Measurements from ENCODE around the gene PSD.
"Not testable (repeated sequence)": the region's sequence is repeated elsewhere in the genome, so short reads cannot be mapped to it uniquely, and the experiment has no call there.

PSD gene

DNA sequence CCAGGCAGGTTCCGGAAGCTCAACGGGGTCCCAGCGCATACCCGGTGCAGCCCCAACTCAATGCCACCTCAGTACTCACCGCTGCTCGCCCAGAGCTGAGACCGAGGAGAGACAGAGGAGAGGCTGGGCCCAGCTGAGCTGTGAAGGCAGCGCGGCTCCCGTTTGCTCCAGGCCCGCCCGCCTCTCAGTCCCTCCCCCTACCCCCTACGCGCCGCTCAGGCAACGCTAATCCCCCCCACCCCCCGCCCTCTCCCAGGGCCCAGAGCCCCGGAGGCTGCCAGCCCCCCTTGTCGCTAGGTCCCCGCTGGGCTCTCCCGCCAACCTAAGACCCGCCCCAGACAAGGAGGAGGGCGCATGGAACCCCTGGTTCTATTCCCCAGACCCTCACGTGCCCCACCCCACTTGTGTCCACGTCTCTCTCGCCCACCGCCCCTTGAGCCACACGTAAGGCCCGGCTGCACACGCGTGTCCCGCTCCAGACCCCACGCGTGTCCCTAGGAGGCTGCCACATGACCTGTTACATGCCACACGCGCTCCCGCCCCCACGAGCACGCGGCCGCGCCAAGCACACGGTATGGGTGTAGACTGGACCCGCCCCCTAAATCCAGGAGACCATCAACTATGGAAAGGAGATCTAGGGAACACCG is at the start of gene PSD:
Gene PSD, minus strand, starts transcription at position 164 of the 647 bp plus-strand sequence. CDS start 1,747 bp downstream, outside the sequence.
- Histone ChIP-seq H3K4me1 (peaks cover 19% of the 10 kb centered on the region), H3K36me3 (replicated peaks) (peaks cover 10% of the 10 kb centered on the region), H3K27me3 (ENCODE audit: low read depth) (no peaks in the 10 kb centered on the region), H3K4me3 (peak within 1 kb of the TSS; percentile 81), H3K9me3 (no peaks in the 10 kb centered on the region)
- in situ Hi-C loops (cut with MboI; ENCODE audit: low sequenced_read_pairs), result no loop called here
- DNase-seq (ENCODE audit: low spot score in 2 of 2), result peak in 1 of 2 experiments; percentile 43

DNA sequence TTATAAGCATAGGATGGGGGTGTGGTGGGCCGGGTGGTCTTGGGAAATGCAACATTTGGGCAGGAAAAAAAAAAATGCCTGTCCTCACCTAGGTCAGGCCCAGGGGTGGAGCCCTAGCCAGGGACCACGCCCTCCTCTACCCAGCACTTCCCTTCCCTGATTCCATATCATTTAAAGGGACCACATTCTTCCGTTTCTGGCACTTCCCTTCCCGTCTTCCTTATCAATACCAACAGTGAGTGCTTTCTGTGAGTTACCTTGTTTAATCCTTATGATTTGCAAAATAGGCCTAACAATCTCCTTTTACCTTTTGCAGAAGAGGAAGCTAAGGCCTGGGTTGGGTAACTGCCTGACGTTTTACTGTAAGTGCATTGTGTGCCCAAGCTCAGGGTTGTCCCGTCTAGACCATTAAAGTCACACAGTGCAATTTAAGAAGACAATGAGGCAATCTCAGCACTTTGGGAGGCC is 49.4 kb upstream of the PSD start:
- no peaks in the 10 kb centered on the region for H3K9me3 ChIP-seq
- no peaks in the 10 kb centered on the region for H3K27me3 ChIP-seq (ENCODE audit: low read depth)
- DNase-seq (ENCODE audit: low spot score in 2 of 2), result no peak
- no peaks in the 10 kb centered on the region for H3K4me1 ChIP-seq
- in situ Hi-C loops (cut with MboI; ENCODE audit: low sequenced_read_pairs), result no loop called here
- no peaks in the 10 kb centered on the region for H3K36me3 ChIP-seq (replicated peaks)
- no peak overlapping the region for H3K4me3 ChIP-seq

DNA sequence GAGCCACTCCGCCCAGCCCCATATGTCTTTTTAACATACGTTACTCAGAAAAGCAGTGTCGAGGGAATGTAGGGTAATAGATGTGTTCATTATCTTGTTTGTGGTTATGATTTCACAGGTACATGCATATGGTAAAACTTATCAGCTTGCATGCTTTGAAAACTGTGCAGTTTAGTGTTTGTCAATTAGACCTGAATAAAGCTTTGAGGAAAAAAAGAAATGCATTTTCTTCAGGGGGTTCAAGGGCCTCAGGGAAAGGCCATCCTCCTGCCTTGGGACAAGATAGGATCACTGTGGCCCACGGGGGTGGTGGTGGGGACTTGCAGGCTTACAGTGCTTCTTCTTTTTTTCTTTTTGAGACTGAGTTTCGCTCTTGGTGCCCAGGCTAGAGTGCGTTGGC is 48.7 kb upstream of the PSD start:
- Histone ChIP-seq H3K4me1 (no peaks in the 10 kb centered on the region), H3K36me3 (replicated peaks) (no peaks in the 10 kb centered on the region), H3K4me3 (no peak overlapping the region), H3K9me3 (no peaks in the 10 kb centered on the region), H3K27me3 (ENCODE audit: low read depth) (no peaks in the 10 kb centered on the region)
- DNase-seq (ENCODE audit: low spot score in 2 of 2), result no peak
- in situ Hi-C loops (cut with MboI; ENCODE audit: low sequenced_read_pairs), result no loop called here

DNA sequence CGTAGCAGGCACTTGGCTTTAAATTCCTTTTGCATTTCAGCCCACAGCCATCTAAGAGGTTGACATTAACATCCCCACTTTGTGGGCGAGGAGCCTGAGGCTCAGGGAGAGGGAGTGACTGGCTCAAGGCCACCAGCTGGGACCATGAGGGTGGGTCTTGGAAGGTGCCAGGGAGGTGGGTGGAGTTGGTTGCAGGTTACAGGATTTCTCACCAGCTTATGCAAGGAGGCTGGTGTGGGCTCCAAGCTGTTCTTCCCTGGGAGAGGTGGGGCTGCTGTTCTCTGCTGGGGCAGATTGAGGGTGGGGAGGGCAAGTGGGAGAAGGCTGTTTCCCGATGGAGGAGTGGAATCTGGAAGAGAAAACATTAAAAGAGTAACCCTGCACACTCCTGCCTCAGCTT is 46.9 kb upstream of the PSD start:
- in situ Hi-C loops (cut with MboI; ENCODE audit: low sequenced_read_pairs), result no loop called here
- DNase-seq (ENCODE audit: low spot score in 2 of 2), result no peak
- H3K4me1 ChIP-seq, result peaks cover 10% of the 10 kb centered on the region

DNA sequence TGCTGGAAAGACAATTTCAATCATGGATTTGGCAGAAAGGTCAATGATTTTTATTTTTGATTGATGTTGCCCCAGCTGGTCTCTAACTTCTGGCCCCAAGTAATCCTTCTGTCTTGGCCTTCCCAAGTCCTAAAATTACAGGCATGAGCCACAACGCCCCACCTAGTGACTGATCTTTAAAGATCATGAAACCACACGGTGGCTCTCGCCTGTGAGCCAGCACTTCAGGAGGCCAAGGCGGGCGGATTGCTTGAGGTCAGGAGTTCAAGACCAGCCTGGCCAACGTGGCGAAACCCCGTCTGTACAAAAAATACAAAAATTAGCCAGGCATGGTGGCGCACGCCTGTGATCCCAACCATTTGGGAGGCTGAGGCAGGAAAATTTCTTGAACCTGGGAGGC is 45.4 kb upstream of the PSD start:
- Histone ChIP-seq H3K9me3 (no peaks in the 10 kb centered on the region), H3K4me3 (no peak overlapping the region), H3K36me3 (replicated peaks) (no peaks in the 10 kb centered on the region), H3K27me3 (ENCODE audit: low read depth) (no peaks in the 10 kb centered on the region), H3K4me1 (peaks cover 10% of the 10 kb centered on the region)
- in situ Hi-C loops (cut with MboI; ENCODE audit: low sequenced_read_pairs), result no loop called here
- no peak for DNase-seq (ENCODE audit: low spot score in 2 of 2)

More for the DNA sequence above, 46.9 kb upstream of the PSD start:
- Histone ChIP-seq H3K36me3 (replicated peaks) (no peaks in the 10 kb centered on the region), H3K4me3 (no peak overlapping the region), H3K27me3 (ENCODE audit: low read depth) (no peaks in the 10 kb centered on the region), H3K9me3 (no peaks in the 10 kb centered on the region)

DNA sequence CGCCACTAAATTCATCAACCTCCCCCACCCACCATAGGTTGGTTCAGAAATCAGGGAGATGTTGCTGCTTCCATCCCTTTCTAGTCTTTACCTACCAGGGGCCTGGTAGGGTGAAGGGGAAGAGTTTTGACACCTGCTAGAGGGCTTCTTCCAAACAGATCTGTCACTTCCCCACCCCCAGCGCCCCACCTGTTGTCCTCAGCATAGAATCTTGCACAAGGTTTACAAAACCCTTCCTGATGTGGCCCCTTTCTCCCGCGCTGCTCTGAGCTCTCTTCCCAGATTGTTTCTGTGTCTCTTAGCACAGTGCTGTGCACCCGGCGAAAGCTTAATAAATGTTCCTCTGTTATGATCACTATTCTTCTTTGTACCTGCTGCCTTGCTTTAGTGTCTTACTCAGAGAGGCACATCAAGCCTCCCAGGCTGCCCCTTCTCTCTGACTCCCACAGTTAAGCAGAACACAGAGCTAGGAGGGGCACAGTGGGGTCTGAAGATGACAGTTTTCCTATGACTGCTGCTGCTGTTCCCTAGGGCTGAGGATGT is 44.0 kb upstream of the PSD start:
- H3K4me3 ChIP-seq, result no peak overlapping the region
- H3K4me1 ChIP-seq, result peaks cover 10% of the 10 kb centered on the region
- no peaks in the 10 kb centered on the region for H3K36me3 ChIP-seq (replicated peaks)
- H3K9me3 ChIP-seq, result no peaks in the 10 kb centered on the region
- DNase-seq (ENCODE audit: low spot score in 2 of 2), result no peak
- in situ Hi-C loops (cut with MboI; ENCODE audit: low sequenced_read_pairs), result no loop called here
- H3K27me3 ChIP-seq (ENCODE audit: low read depth), result no peaks in the 10 kb centered on the region

DNA sequence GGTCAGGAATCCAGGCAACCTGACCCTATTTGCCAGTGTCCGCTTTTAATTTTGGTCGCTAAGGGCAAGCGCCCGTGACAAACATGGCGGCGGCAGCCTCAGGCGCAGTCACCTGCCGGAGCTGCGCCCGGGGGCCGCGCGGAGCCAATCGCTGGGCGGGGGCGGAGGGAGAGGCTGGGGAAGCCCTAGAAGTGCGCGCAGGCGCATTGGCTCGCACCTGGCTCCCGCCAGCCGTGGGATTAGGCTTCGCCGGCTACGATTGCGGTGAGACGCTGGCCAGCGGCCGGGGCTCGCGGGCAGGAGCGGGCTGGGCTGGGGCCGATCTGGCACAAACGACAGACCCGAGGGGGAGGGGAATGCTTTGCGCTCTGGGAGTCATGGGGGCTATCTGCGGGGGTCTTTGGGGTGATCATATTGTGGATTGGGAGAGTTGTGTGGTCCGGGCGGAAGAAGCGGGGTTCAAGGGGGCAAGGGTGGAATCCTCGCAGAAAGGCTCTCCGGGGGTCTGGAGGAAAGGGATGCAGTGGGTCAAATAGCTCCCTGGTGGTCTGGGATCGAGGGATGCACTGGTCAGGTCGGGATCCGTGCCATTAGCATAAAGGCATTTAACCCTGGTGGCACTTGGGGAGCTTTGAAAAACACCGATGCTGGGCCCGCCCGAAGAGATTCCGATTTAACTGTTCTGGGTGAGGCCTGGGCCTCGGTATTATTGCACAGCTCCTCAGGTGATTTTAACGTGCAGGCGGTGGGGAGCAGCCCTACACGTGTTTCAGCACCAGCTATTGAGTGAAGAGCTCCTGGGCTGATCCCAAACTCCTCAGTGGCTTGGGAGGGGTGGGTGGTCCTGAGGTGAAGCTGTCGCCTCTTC is 42.8 kb upstream of the PSD start:
- Histone ChIP-seq H3K9me3 (no peaks in the 10 kb centered on the region), H3K27me3 (ENCODE audit: low read depth) (no peaks in the 10 kb centered on the region), H3K4me1 (peaks cover 10% of the 10 kb centered on the region), H3K4me3 (peak overlapping the region; percentile 36), H3K36me3 (replicated peaks) (peaks cover 2% of the 10 kb centered on the region)
- in situ Hi-C loops (cut with MboI; ENCODE audit: low sequenced_read_pairs), result no loop called here
- DNase-seq (ENCODE audit: low spot score in 2 of 2), result peak; percentile 90 to 97

DNA sequence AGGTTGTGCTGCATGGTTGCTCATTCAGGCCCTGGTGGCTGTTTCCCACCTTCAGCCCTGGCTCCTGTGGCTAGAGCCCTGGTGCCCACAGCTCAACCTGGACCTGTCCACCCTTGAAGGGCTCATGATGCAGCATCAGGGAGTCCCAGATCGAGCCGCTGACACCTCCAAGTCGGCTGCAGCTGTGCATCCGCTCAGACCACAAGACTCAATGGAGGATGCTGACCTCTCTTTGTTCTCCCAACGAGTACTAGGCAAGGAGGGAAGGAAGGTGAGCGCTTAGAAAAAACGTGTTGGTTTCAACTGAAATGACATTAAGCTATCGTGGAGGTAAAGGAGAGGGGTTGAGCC is 42.2 kb upstream of the PSD start:
- no peaks in the 10 kb centered on the region for H3K9me3 ChIP-seq
- DNase-seq (ENCODE audit: low spot score in 2 of 2), result no peak
- in situ Hi-C loops (cut with MboI; ENCODE audit: low sequenced_read_pairs), result no loop called here
- peak overlapping the region; percentile 36 for H3K4me3 ChIP-seq
- peaks cover 10% of the 10 kb centered on the region for H3K4me1 ChIP-seq
- no peaks in the 10 kb centered on the region for H3K27me3 ChIP-seq (ENCODE audit: low read depth)
- peaks cover 8% of the 10 kb centered on the region for H3K36me3 ChIP-seq (replicated peaks)

DNA sequence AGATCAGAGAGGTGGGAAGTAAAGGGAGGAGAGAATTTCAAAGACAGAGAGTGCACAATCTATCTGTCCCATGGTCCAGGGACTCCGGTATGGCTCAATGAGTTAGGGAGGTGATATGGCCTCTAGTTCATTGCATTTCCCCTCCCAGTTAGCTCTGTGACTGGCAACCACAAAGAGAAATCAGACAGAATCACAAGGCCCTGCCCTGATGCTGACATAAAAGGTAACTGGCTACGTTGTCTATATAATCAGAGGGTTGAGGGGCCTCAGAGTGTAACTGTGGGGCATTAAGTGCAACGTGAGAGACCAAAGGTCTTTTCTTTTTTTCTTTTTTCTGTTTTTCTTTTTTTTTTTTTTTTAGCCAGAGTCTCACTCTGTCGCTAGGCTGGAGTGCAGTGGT is 40.1 kb upstream of the PSD start:
- in situ Hi-C loops (cut with MboI; ENCODE audit: low sequenced_read_pairs), result no loop called here
- H3K4me3 ChIP-seq, result no peak overlapping the region
- DNase-seq (ENCODE audit: low spot score in 2 of 2), result no peak
- no peaks in the 10 kb centered on the region for H3K9me3 ChIP-seq
- no peaks in the 10 kb centered on the region for H3K27me3 ChIP-seq (ENCODE audit: low read depth)
- H3K4me1 ChIP-seq, result peaks cover 20% of the 10 kb centered on the region
- peaks cover 19% of the 10 kb centered on the region for H3K36me3 ChIP-seq (replicated peaks)

DNA sequence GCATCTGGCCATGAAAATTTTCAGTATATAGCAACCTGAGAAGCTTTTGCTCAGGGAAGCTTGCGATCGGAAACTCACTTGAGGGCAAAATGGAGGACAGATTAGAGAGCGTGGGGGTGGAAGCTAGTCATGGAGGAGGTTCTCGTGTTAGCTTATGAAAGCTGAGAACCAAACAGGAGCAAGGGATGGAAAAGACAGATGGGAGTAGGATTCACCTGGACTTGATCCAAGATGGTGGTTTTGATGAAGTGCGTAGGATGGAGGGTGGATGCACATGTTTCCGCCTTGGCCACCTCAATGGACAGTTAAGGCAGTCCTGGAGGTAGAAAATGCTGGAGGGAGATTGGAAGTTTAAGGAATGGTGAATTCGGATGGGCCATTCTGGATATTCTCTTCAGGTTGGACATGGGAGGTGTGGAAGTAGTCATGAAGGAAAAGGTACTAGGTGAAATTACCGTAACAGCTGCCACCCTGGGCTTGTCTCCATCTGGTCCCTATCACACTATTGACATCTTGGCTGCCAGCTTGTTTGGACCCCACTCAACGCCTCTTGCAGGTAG is 39.1 kb upstream of the PSD start:
- H3K4me3 ChIP-seq, result no peak overlapping the region
- H3K4me1 ChIP-seq, result peaks cover 20% of the 10 kb centered on the region
- H3K36me3 ChIP-seq (replicated peaks), result peaks cover 24% of the 10 kb centered on the region
- in situ Hi-C loops (cut with MboI; ENCODE audit: low sequenced_read_pairs), result no loop called here
- H3K9me3 ChIP-seq, result no peaks in the 10 kb centered on the region
- DNase-seq (ENCODE audit: low spot score in 2 of 2), result no peak
- no peaks in the 10 kb centered on the region for H3K27me3 ChIP-seq (ENCODE audit: low read depth)

DNA sequence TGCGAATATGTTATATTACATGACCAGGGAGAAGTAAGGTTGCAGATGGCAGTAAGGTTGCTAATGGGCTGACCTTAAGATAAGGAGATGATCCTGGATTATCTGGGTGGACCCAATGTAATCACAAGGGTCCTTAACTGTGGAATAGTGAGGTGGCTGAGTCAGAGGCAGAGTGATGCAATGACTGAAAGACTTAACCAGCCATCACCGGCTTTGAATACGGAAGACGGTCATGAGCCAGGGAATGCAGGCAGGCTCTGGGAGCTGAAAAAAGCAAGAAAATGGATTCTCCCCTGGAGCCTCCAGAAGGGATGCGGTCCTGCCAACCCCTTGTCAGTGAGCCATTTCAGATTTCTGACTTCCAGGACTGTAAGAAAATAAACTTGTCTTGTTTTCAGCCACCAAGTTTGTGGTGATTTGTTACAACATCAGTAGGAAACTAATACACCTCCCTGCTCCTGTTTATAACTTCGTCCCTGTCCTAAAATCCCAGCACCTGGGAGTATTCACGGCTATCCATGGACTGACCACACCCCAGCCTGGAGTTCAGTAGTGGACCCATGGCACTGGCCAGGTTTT is 37.4 kb upstream of the PSD start:
- in situ Hi-C loops (cut with MboI; ENCODE audit: low sequenced_read_pairs), result no loop called here
- Histone ChIP-seq H3K9me3 (no peaks in the 10 kb centered on the region), H3K27me3 (ENCODE audit: low read depth) (no peaks in the 10 kb centered on the region), H3K4me1 (peaks cover 18% of the 10 kb centered on the region), H3K4me3 (no peak overlapping the region), H3K36me3 (replicated peaks) (peaks cover 36% of the 10 kb centered on the region)
- no peak for DNase-seq (ENCODE audit: low spot score in 2 of 2)

DNA sequence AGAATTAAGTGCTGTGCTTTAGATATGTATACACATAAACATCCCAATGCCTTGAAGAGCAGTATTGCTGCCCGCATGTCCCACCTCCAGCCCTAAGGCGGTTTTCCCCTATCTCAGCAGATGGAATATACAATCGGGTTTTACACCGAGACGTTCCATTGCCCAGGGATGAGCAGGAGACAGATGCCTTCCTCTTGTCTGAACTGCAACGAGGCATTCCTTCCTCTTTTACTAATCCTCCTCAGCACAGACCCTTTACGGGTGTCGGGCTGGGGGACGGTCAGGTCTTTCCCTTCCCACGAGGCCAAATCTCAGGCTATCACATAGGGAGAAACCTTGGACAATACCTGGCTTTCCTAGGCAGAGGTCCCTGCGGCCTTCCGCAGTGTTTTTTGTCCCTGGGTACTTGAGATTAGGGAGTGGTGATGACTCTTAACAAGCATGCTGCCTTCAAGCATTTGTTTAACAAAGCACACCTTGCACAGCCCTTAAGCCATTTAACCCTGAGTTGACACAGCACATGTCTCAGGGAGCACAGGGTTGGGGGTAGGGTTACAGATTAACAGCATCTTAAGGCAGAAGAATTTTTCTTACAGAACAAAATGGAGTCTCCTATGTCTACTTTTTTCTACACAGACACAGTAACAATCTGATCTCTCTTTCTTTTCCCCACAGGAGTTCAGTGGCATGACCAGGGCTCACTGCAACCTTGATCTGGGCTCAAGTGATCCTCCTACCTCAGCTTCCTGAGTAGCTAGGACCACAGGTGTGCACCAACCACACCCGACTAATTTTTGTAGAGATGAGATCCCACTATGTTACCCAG is 36.3 kb upstream of the PSD start:
- H3K9me3 ChIP-seq; in situ Hi-C loops (cut with MboI; ENCODE audit: low sequenced_read_pairs); H3K4me3 ChIP-seq; DNase-seq (ENCODE audit: low spot score in 2 of 2); H3K27me3 ChIP-seq (ENCODE audit: low read depth): not testable (repeated sequence)
- peaks cover 38% of the 10 kb centered on the region for H3K36me3 ChIP-seq (replicated peaks)
- H3K4me1 ChIP-seq, result peaks cover 15% of the 10 kb centered on the region

DNA sequence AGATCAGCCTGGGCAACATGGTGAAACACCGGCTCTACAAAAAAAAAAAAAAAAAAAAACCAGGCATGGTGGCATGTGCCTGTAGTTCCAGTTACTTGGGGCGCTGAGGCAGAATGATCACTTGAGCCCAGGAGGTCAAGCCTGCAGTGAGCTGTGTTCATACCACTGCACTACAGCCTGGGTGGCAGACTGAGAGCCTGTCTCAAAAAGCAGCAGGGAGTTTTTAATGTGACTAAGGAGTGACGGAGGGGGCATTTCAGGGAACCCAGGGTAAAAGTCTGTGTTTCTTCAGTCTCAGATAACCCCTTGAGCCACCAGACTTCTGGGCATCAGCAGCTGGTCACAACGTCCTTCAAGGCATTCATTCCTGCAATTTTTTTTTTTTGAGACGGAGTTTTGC is 34.9 kb upstream of the PSD start:
- H3K4me1 ChIP-seq, result peaks cover 18% of the 10 kb centered on the region
- H3K9me3 ChIP-seq, result no peaks in the 10 kb centered on the region

More for the DNA sequence above, 34.9 kb upstream of the PSD start:
- H3K4me3 ChIP-seq, result no peak overlapping the region
- in situ Hi-C loops (cut with MboI; ENCODE audit: low sequenced_read_pairs), result no loop called here
- no peak for DNase-seq (ENCODE audit: low spot score in 2 of 2)
- H3K27me3 ChIP-seq (ENCODE audit: low read depth), result no peaks in the 10 kb centered on the region
- peaks cover 38% of the 10 kb centered on the region for H3K36me3 ChIP-seq (replicated peaks)

Measured in HAP-1 (cell line).